Neural crest cell (in vitro differentiated cells): ENCODE results near the gene P2RX3. TPM values are rescaled to one million over a fixed set of nuclear protein-coding genes. Genes with fewer than 3 reads are reported as not detected.
"Not testable (repeated sequence)": the region's sequence is repeated elsewhere in the genome, so short reads cannot be mapped to it uniquely, and the experiment has no call there.

Experiments
- DNase-seq: peaks from one replicate; pipeline ENCODE4 v3.0.0; 2021; ENCODE audit warnings: low read depth, mixed read lengths, low spot score
- H3K27ac Mint-ChIP-seq: one replicate; pipeline ENCODE4 v1.8.0; 2021; ENCODE audit warnings: mild to moderate bottlenecking, mixed read lengths; ENCODE audit not compliant: unreplicated experiment
- H3K27me3 Mint-ChIP-seq: 2 replicates; pipeline ENCODE4 v1.8.0; 2021; ENCODE audit warnings: low read depth, mild to moderate bottlenecking, mixed read lengths
- H3K36me3 Mint-ChIP-seq: 2 replicates; pipeline ENCODE4 v1.8.0; 2021; ENCODE audit warnings: low read depth, mild to moderate bottlenecking, mixed read lengths
- H3K4me1 Mint-ChIP-seq: 2 replicates; pipeline ENCODE4 v1.8.0; 2021; ENCODE audit warnings: mixed read lengths
- H3K4me3 Mint-ChIP-seq: one replicate; pipeline ENCODE4 v1.8.0; 2021; ENCODE audit warnings: mild to moderate bottlenecking, mixed read lengths
- H3K9me3 Mint-ChIP-seq: 2 replicates; pipeline ENCODE4 v1.8.0; 2021; ENCODE audit warnings: mixed read lengths
- long read RNA-seq: library from polyadenylated mRNA; unstranded; transcript quantifications from one replicate; pipeline ENCODE4 v2.0.0, GENCODE V29; 2020
- total RNA-seq: library from RNA; stranded (reverse); gene quantifications from 2 replicates; pipeline ENCODE4 v1.2.1, GENCODE V29; 2021
- TF ChIP-seq, protein P1 (sequence below): fragments of 200-600 bp; sonication (generic); conservative IDR thresholded peaks from 2 replicates; pipeline ENCODE4 v1.5.0; 2021; ENCODE audit warnings: antibody characterized with exemption, mild to moderate bottlenecking

Gene P2RX3
- 14.3 and 15.5 TPM in 2 replicates for total RNA-seq
- long read RNA-seq, partial matches to known transcripts: 5 of 7 reads
- long read RNA-seq, other reads (novel, unspliced or antisense): 1 of 7 reads

- Mint-ChIP-seq H3K4me1 (peaks cover 49% of the 10 kb centered on the region), H3K4me3 (peak within 1 kb of the TSS; percentile 84), H3K9me3 (no peaks in the 10 kb centered on the region), H3K36me3 (peaks cover 2% of the 10 kb centered on the region), H3K27me3 (no peaks in the 10 kb centered on the region), H3K27ac (peak within 1 kb of the TSS; percentile 69)
- no peak for DNase-seq
- TF ChIP-seq, protein P1, sequence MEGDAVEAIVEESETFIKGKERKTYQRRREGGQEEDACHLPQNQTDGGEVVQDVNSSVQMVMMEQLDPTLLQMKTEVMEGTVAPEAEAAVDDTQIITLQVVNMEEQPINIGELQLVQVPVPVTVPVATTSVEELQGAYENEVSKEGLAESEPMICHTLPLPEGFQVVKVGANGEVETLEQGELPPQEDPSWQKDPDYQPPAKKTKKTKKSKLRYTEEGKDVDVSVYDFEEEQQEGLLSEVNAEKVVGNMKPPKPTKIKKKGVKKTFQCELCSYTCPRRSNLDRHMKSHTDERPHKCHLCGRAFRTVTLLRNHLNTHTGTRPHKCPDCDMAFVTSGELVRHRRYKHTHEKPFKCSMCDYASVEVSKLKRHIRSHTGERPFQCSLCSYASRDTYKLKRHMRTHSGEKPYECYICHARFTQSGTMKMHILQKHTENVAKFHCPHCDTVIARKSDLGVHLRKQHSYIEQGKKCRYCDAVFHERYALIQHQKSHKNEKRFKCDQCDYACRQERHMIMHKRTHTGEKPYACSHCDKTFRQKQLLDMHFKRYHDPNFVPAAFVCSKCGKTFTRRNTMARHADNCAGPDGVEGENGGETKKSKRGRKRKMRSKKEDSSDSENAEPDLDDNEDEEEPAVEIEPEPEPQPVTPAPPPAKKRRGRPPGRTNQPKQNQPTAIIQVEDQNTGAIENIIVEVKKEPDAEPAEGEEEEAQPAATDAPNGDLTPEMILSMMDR: no peak
Measured at GRCh38 chr11:57338142-57338541, at the start of gene P2RX3. P2RX3 (plus strand) TSS chr11:57338352; CDS start chr11:57338551, 199 bp downstream.

DNA sequence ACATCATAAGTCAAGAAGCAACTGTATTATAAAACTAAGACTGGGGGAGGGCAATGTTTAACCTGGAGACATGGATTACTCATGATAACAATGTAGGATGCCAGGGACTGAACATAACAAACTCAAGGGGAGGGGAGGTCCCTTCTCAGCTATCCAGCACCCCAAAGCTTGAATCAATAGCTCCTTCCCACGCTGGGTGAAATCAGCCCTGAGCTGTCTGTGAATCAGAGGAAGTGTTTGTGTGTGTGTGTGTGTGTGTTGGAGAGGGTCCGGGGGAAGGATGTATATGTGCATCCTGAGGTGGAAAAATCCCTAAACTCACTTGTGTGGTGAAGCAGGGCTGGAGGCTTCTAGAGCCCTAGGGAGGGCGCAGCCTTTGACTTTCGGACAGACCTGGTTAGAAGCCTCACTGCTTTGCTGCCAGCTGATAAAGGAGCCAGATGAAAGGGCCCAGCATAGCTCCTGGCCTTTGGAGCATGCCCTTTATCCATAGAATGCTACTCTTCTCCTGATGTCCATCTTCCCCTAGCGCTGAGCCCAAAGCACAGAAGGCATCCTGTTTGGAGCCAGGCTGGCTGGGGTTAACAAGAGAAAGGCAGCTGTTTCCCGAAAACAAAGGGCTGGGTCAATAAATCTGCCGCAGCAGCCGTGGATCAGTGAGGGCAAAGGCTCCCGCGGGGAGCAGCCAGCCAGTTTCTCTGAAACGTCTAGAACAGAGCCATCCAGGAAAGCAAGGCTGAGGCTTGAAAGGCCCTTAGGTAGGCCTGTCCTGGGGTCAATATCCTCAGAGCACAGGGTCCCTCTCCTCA lies 49.2 kb upstream of the P2RX3 start:
- peak overlapping the region; percentile 95 for H3K27ac Mint-ChIP-seq
- H3K4me3 Mint-ChIP-seq: peak overlapping the region; percentile 13
- peak; percentile 38 for DNase-seq

GRCh38 chr11:57290288-57290687 lies 47.9 kb upstream of the P2RX3 start:
- TF ChIP-seq, protein P1: no peak
- H3K27ac Mint-ChIP-seq: no peak overlapping the region
- peaks cover 30% of the 10 kb centered on the region for H3K4me1 Mint-ChIP-seq
- no peaks in the 10 kb centered on the region for H3K36me3 Mint-ChIP-seq
- peaks cover 3% of the 10 kb centered on the region for H3K9me3 Mint-ChIP-seq
- H3K4me3 Mint-ChIP-seq: no peak overlapping the region
- H3K27me3 Mint-ChIP-seq: no peaks in the 10 kb centered on the region
- no peak for DNase-seq

More for the DNA sequence above, 49.2 kb upstream of the P2RX3 start:
- H3K9me3 Mint-ChIP-seq: peaks cover 3% of the 10 kb centered on the region
- no peaks in the 10 kb centered on the region for H3K36me3 Mint-ChIP-seq
- TF ChIP-seq, protein P1: no peak
- H3K27me3 Mint-ChIP-seq: no peaks in the 10 kb centered on the region
- H3K4me1 Mint-ChIP-seq: peaks cover 30% of the 10 kb centered on the region

GRCh38 chr11:57294225-57295131 lies 43.7 kb upstream of the P2RX3 start:
- Mint-ChIP-seq H3K4me1 (peaks cover 12% of the 10 kb centered on the region), H3K9me3 (no peaks in the 10 kb centered on the region), H3K27ac (no peak overlapping the region), H3K36me3 (peaks cover 27% of the 10 kb centered on the region), H3K4me3 (peak overlapping the region; percentile 25), H3K27me3 (no peaks in the 10 kb centered on the region)
- no peak for DNase-seq
- TF ChIP-seq, protein P1: no peak

- not testable (repeated sequence) for DNase-seq, H3K27ac Mint-ChIP-seq, H3K9me3 Mint-ChIP-seq, H3K4me1 Mint-ChIP-seq, H3K27me3 Mint-ChIP-seq, H3K4me3 Mint-ChIP-seq
- peaks cover 41% of the 10 kb centered on the region for H3K36me3 Mint-ChIP-seq
Measured at GRCh38 chr11:57296205-57296604, 41.9 kb upstream of the P2RX3 start.
